HepG2 (cell line): ENCODE results near the gene IPO5. TPM values are rescaled to one million over a fixed set of nuclear protein-coding genes. Genes with fewer than 3 reads are reported as not detected.

Experiments
- ATAC-seq: fragments of 200-7000 bp; cut with Tn5 transposase; 3 replicates; pipeline ENCODE4 v1.9.1; 2020; ENCODE audit warnings: mild to moderate bottlenecking, moderate library complexity
- BruUV-seq: library from RNA; stranded (reverse); fragments of 400-500 nt; replicated peaks from 2 replicates; lab custom pipeline; 2021; lab: Mats Ljungman, UMichigan
- CTCF ChIA-PET: fragments of 300-600 bp; formaldehyde crosslinking; extraction: SDS; loops from one replicate; lab custom pipeline; 2021; ENCODE audit warnings: low total read pairs, inconsistent platforms, low intra/inter-chr PET ratio; lab: Yijun Ruan, JAX
- POLR2A ChIA-PET: fragments of 350-600 bp; sonication (Branson Sonifier 250); formaldehyde crosslinking; loops from one replicate; lab custom pipeline; 2020; ENCODE audit warnings: antibody characterized with exemption, inconsistent platforms; lab: Yijun Ruan, JAX
- DNase-seq: peaks from one replicate; pipeline ENCODE4 v3.0.0-alpha.2; 2015; ENCODE audit warnings: low spot score
- FAIRE-seq: peaks from 3 replicates; lab custom pipeline; 2011; peaks lifted over from hg19 to GRCh38; lab: Jason Lieb, UNC
- H2AFZ ChIP-seq: one replicate; pipeline ENCODE4 v1.6.1; 2011; ENCODE audit warnings: low read length, inconsistent platforms
- H3K27ac ChIP-seq: fragments of 300-600 bp; 3 replicates; pipeline ENCODE4 v1.8.0; 2011; ENCODE audit warnings: mixed run types, mild to moderate bottlenecking, mixed read lengths, low read length, inconsistent platforms; ENCODE audit not compliant: insufficient read depth; ENCODE audit errors: extremely low read length
- H3K27me3 ChIP-seq, 2 experiments: fragments of 200-600 bp in 1 of 2; 2 replicates in 1 of 2; 3 replicates in 1 of 2; pipeline versions ENCODE4 v1.6.0 to v1.8.0; 2011; ENCODE audit warnings: low read length in 2 of 2, mild to moderate bottlenecking in 2 of 2, moderate library complexity in 2 of 2, inconsistent platforms in 1 of 2; ENCODE audit not compliant: insufficient read depth in 2 of 2, control insufficient read depth in 1 of 2
- H3K36me3 ChIP-seq, 2 experiments: fragments of 200-600 bp in 1 of 2; replicated peaks in 1 of 2; 2 replicates in 1 of 2; 3 replicates in 1 of 2; pipeline versions ENCODE4 v1.5.1 to v1.8.0; 2011; ENCODE audit warnings: low read length in 2 of 2, inconsistent platforms in 1 of 2; ENCODE audit not compliant: insufficient read depth in 2 of 2, control insufficient read depth in 1 of 2
- H3K4me1 ChIP-seq: 2 replicates; pipeline ENCODE4 v1.5.1; 2012; ENCODE audit warnings: low read length, inconsistent platforms; ENCODE audit not compliant: insufficient read depth
- H3K4me2 ChIP-seq: 2 replicates; pipeline ENCODE4 v1.6.0; 2011; ENCODE audit warnings: low read depth, low read length, inconsistent platforms
- H3K4me3 ChIP-seq, 3 experiments: fragments of 200-600 bp in 1 of 3; sonication (generic), shearing (Covaris generic) in 1 of 3; replicated peaks in 1 of 3; 2 replicates each; pipeline ENCODE4 v1.5.1; 2011 to 2016; ENCODE audit warnings: low read length in 3 of 3, inconsistent platforms in 2 of 3, low read depth in 2 of 3, mild to moderate bottlenecking in 2 of 3, control low read depth in 1 of 3, mixed read lengths in 1 of 3; ENCODE audit not compliant: insufficient read depth in 1 of 3
- H3K79me2 ChIP-seq: one replicate; pipeline ENCODE4 v1.6.1; 2011; ENCODE audit warnings: low read length, inconsistent platforms; ENCODE audit not compliant: insufficient read depth
- H3K9ac ChIP-seq: 2 replicates; pipeline ENCODE4 v1.6.0; 2011; ENCODE audit warnings: mild to moderate bottlenecking, low read depth, low read length, inconsistent platforms; ENCODE audit not compliant: insufficient read depth
- H3K9me3 ChIP-seq: 2 replicates; pipeline ENCODE4 v1.5.1; 2012; ENCODE audit warnings: mild to moderate bottlenecking, low read length
- H4K20me1 ChIP-seq: 2 replicates; pipeline ENCODE4 v1.6.0; 2011; ENCODE audit warnings: inconsistent platforms, mild to moderate bottlenecking, low read length, moderate library complexity; ENCODE audit not compliant: insufficient read depth
- CENPX ChIP-seq: sonication (generic); formaldehyde crosslinking; IDR thresholded peaks from 2 replicates; pipeline ENCODE4 v1.9.0; 2021; ENCODE audit warnings: mild to moderate bottlenecking, missing genetic modification reagents, moderate library complexity
- DNMT1 ChIP-seq: sonication (generic); formaldehyde crosslinking; IDR thresholded peaks from 2 replicates; pipeline ENCODE4 v1.5.1; 2020; ENCODE audit warnings: mild to moderate bottlenecking, missing genetic modification reagents
- GATA4 ChIP-seq: sonication (generic); IDR thresholded peaks from 2 replicates; pipeline ENCODE4 v1.6.1; 2016; ENCODE audit warnings: antibody characterized with exemption, low read depth, borderline replicate concordance
- IKZF1 ChIP-seq: fragments of 450-650 bp; IDR thresholded peaks from 2 replicates; pipeline ENCODE4 v1.7.1; 2016
- MAF1 ChIP-seq: sonication (generic); formaldehyde crosslinking; IDR thresholded peaks from 2 replicates; pipeline ENCODE4 v1.5.0; 2020; ENCODE audit warnings: missing genetic modification reagents, borderline replicate concordance
- MXD4 ChIP-seq: IDR thresholded peaks from 2 replicates; pipeline ENCODE4 v1.6.1; 2016; ENCODE audit warnings: mild to moderate bottlenecking, missing biosample characterization, missing genetic modification reagents
- NRL ChIP-seq: sonication (generic); formaldehyde crosslinking; IDR thresholded peaks from 2 replicates; pipeline ENCODE4 v1.5.0; 2020; ENCODE audit warnings: missing genetic modification reagents, mild to moderate bottlenecking, moderate library complexity, borderline replicate concordance
- SPEN ChIP-seq: sonication (generic); formaldehyde crosslinking; IDR thresholded peaks from 2 replicates; pipeline ENCODE4 v1.5.1; 2020; ENCODE audit warnings: low read depth, mild to moderate bottlenecking, missing genetic modification reagents
- ZNF121 ChIP-seq: sonication (generic); formaldehyde crosslinking; IDR thresholded peaks from 2 replicates; pipeline ENCODE4 v1.5.0; 2020; ENCODE audit warnings: mild to moderate bottlenecking, missing genetic modification reagents
- ZNF234 ChIP-seq: sonication (generic); formaldehyde crosslinking; conservative IDR thresholded peaks from 2 replicates; pipeline ENCODE4 v1.5.1; 2020; ENCODE audit warnings: mild to moderate bottlenecking, missing genetic modification reagents
- ZNF275 ChIP-seq: sonication (generic); formaldehyde crosslinking; IDR thresholded peaks from 2 replicates; pipeline ENCODE4 v1.8.0; 2022; ENCODE audit warnings: missing genetic modification reagents, mild to moderate bottlenecking, inconsistent platforms, borderline replicate concordance
- ZNF577 ChIP-seq: sonication (generic); formaldehyde crosslinking; IDR thresholded peaks from 2 replicates; pipeline ENCODE4 v1.4.0; 2020; ENCODE audit warnings: mild to moderate bottlenecking, low read depth, missing genetic modification reagents, borderline replicate concordance
- ZNF703 ChIP-seq: sonication (generic); formaldehyde crosslinking; IDR thresholded peaks from 2 replicates; pipeline ENCODE4 v1.5.1; 2020; ENCODE audit warnings: missing genetic modification reagents, mild to moderate bottlenecking, moderate library complexity, borderline replicate concordance
- ZNF747 ChIP-seq: sonication (generic); formaldehyde crosslinking; IDR thresholded peaks from 2 replicates; pipeline ENCODE4 v1.8.1; 2023; ENCODE audit warnings: missing genetic modification reagents, mild to moderate bottlenecking, borderline replicate concordance
- ZNF800 ChIP-seq: sonication (generic); formaldehyde crosslinking; IDR thresholded peaks from 2 replicates; pipeline ENCODE4 v1.4.0; 2020; ENCODE audit warnings: missing genetic modification reagents
- in situ Hi-C: cut with HindIII; loops from 2 replicates; pipeline ENCODE4 v1.10.0; 2017; ENCODE audit warnings: low pct_unique_long_range_greater_than_20kb; ENCODE audit not compliant: extremely low pct_ligation_motif_present
- intact Hi-C: fragments of 100-400 bp; cut with micrococcal nuclease; formaldehyde crosslinking; loops from one replicate; pipeline ENCODE4 v1.10.0; 2022; ENCODE audit not compliant: unreplicated experiment
- polyA plus RNA-seq, 8 experiments: library from polyadenylated mRNA; depleted of rRNA in 3 of 8; stranded (reverse) in 7 of 8; unstranded in 1 of 8; fragments of >200 nt; fragmentation: Illumina TruSeq in 4 of 8; extraction: Trizol in 4 of 8; gene quantifications; 2 replicates each; pipeline versions ENCODE4 v1.2.1 to v1.2.3, GENCODE V29; 2011 to 2016; ENCODE audit warnings: low read depth in 4 of 8, missing spikeins in 1 of 8, mixed read lengths in 1 of 8; ENCODE audit not compliant: insufficient read depth in 1 of 8
- total RNA-seq, 5 experiments: library from RNA; depleted of rRNA; stranded (reverse); fragments of >200 nt; fragmentation: Illumina TruSeq; extraction: Trizol; gene quantifications; 2 replicates each; pipeline ENCODE4 v1.2.3, GENCODE V29; 2016; ENCODE audit warnings: low read depth in 1 of 5

Gene IPO5
- total and polyA plus RNA-seq, 2 of the 13 experiments (the other 11 are each of a cell fraction or from before 2014, with no cell fraction given), result 155 to 242 TPM

- CTCF ChIA-PET, result no interaction called here
- POLR2A ChIA-PET, result no interaction called here
- H3K4me1 ChIP-seq, result peaks cover 55% of the 10 kb centered on the region
- DNase-seq, result no peak
- TF ChIP-seq ZNF121 (CRISPR knock-in tag) (peak; percentile 80), NRL (CRISPR knock-in tag) (no peak)
- TF ChIP-seq, all 625 proteins: peak for 1
- H3K9me3 ChIP-seq, result no peaks in the 10 kb centered on the region
- no peak overlapping the region; a peak in 1 of 6 replicates for H3K4me3 ChIP-seq
- H3K79me2 ChIP-seq, result peaks cover 60% of the 10 kb centered on the region
- peaks cover 33% of the 10 kb centered on the region for H4K20me1 ChIP-seq
- H3K4me2 ChIP-seq, result peak overlapping the region; percentile 78
- no peak overlapping the region for H2AFZ ChIP-seq
- ATAC-seq (no peak), FAIRE-seq (no peak)
- peaks cover 0 to 14% of the 10 kb centered on the region in 2 experiments; a peak in 4 of 5 replicates for H3K36me3 ChIP-seq
- intact Hi-C loops (loop anchor here (5.0 kb wide), 2 partner anchors 122 to 593 kb away; no protein-coding TSS in a partner anchor), in situ Hi-C loops (no loop called here)
- no peaks in the 10 kb centered on the region; a peak in 1 of 5 replicates for H3K27me3 ChIP-seq
- no TSS peak for BruUV-seq
- peak overlapping the region; percentile 8 for H3K27ac ChIP-seq
- no peak overlapping the region for H3K9ac ChIP-seq
Measured at GRCh38 chr13:97979556-97979955, 26.1 kb downstream of the IPO5 start.

- POLR2A ChIA-PET, result no interaction called here
- no peak for FAIRE-seq
- ATAC-seq, result no peak
- TF ChIP-seq ZNF800 (CRISPR knock-in tag) (no peak), MXD4 (CRISPR knock-in tag) (no peak), ZNF747 (CRISPR knock-in tag) (no peak), ZNF275 (CRISPR knock-in tag) (no peak), DNMT1 (CRISPR knock-in tag) (no peak), ZNF234 (CRISPR knock-in tag) (no peak), ZNF703 (CRISPR knock-in tag) (no peak), ZNF577 (no peak), MAF1 (CRISPR knock-in tag) (no peak), GATA4 (no peak), CENPX (no peak), SPEN (CRISPR knock-in tag) (no peak), IKZF1 (no peak)
Measured at GRCh38 chr13:97982286-97982685, 28.8 kb downstream of the IPO5 start.

More at GRCh38 chr13:97982286-97982685, 28.8 kb downstream of the IPO5 start:
- H2AFZ ChIP-seq, result no peak overlapping the region
- CTCF ChIA-PET, result no interaction called here
- intact Hi-C loops (loop anchor here (5.0 kb wide), 1 partner anchor 40 kb away; no protein-coding TSS in a partner anchor), in situ Hi-C loops (no loop called here)
- no peaks in the 10 kb centered on the region for H3K9me3 ChIP-seq
- peaks cover 33% of the 10 kb centered on the region for H4K20me1 ChIP-seq
- H3K4me2 ChIP-seq, result no peak overlapping the region
- H3K27me3 ChIP-seq, result no peaks in the 10 kb centered on the region; a peak in 1 of 5 replicates
- no peak overlapping the region for H3K9ac ChIP-seq
- no peak overlapping the region for H3K4me3 ChIP-seq
- H3K27ac ChIP-seq, result no peak overlapping the region
- peaks cover 46% of the 10 kb centered on the region for H3K4me1 ChIP-seq
- no peak for DNase-seq
- peaks cover 13 to 39% of the 10 kb centered on the region in 2 experiments for H3K36me3 ChIP-seq
- peaks cover 60% of the 10 kb centered on the region for H3K79me2 ChIP-seq
- BruUV-seq, result no TSS peak
